Mucosa of rectum (tissue), 2 donors: ENCODE data around the gene ARHGAP15.

Source experiments
- H3K27ac ChIP-seq, 2 donors: one replicate each; pipeline ENCODE4 v1.7.0; 2013; ENCODE audit warnings: inconsistent platforms in 2 of 2, low read depth in 2 of 2, low read length in 2 of 2
- H3K27me3 ChIP-seq, 2 donors: one replicate each; pipeline ENCODE4 v1.7.0; 2013; ENCODE audit warnings: low read length in 2 of 2; ENCODE audit not compliant: control insufficient read depth in 2 of 2, insufficient read depth in 2 of 2
- H3K36me3 ChIP-seq, 2 donors: one replicate each; pipeline ENCODE4 v1.7.0; 2013; ENCODE audit warnings: low read length in 2 of 2; ENCODE audit not compliant: control insufficient read depth in 2 of 2, insufficient read depth in 2 of 2
- H3K4me1 ChIP-seq, 2 donors: one replicate each; pipeline ENCODE4 v1.7.0; 2013; ENCODE audit warnings: low read length in 2 of 2, mild to moderate bottlenecking in 1 of 2; ENCODE audit not compliant: control insufficient read depth in 2 of 2, insufficient read depth in 2 of 2
- H3K4me3 ChIP-seq, 2 donors: one replicate each; pipeline ENCODE4 v1.7.0; 2013; ENCODE audit warnings: low read length in 2 of 2
- H3K9ac ChIP-seq, 2 donors: one replicate each; pipeline ENCODE4 v1.7.0; 2013; ENCODE audit warnings: low read length in 2 of 2, low read depth in 1 of 2, mild to moderate bottlenecking in 1 of 2
- H3K9me3 ChIP-seq, 2 donors: one replicate each; pipeline ENCODE4 v1.7.0; 2013; ENCODE audit warnings: low read length in 2 of 2; ENCODE audit not compliant: control insufficient read depth in 2 of 2
- donor health status: healthy.
- donor health status: Normal muscosa, but diverticular disease.

The ARHGAP15 gene

GRCh38 chr2:143382573-143382972 is 253.4 kb downstream of the ARHGAP15 start:
- no peaks in the 10 kb centered on the region for H3K4me1 ChIP-seq
- H3K9me3 ChIP-seq = no peaks in the 10 kb centered on the region
- H3K27ac ChIP-seq = no peak overlapping the region
- H3K27me3 ChIP-seq = no peaks in the 10 kb centered on the region
- H3K36me3 ChIP-seq = no peaks in the 10 kb centered on the region
- H3K9ac ChIP-seq = no peak overlapping the region
- H3K4me3 ChIP-seq = no peak overlapping the region

- H3K27ac ChIP-seq = no peak overlapping the region
- no peak overlapping the region for H3K9ac ChIP-seq
- H3K9me3 ChIP-seq = no peaks in the 10 kb centered on the region
- no peaks in the 10 kb centered on the region for H3K36me3 ChIP-seq
- H3K4me3 ChIP-seq = no peak overlapping the region
- no peaks in the 10 kb centered on the region for H3K4me1 ChIP-seq
- no peaks in the 10 kb centered on the region for H3K27me3 ChIP-seq
Measured at GRCh38 chr2:143383016-143383415, 253.8 kb downstream of the ARHGAP15 start.

GRCh38 chr2:143384111-143384510 is 254.9 kb downstream of the ARHGAP15 start:
- H3K36me3 ChIP-seq = no peaks in the 10 kb centered on the region
- H3K27me3 ChIP-seq = no peaks in the 10 kb centered on the region
- no peaks in the 10 kb centered on the region for H3K4me1 ChIP-seq
- H3K27ac ChIP-seq = no peak overlapping the region
- no peak overlapping the region for H3K9ac ChIP-seq
- H3K9me3 ChIP-seq = no peaks in the 10 kb centered on the region
- H3K4me3 ChIP-seq = no peak overlapping the region

GRCh38 chr2:143390171-143390570 is 261.0 kb downstream of the ARHGAP15 start:
- H3K27me3 ChIP-seq = no peaks in the 10 kb centered on the region
- H3K4me3 ChIP-seq = no peak overlapping the region
- H3K9me3 ChIP-seq = no peaks in the 10 kb centered on the region
- H3K36me3 ChIP-seq = no peaks in the 10 kb centered on the region
- no peak overlapping the region for H3K9ac ChIP-seq
- no peak overlapping the region for H3K27ac ChIP-seq
- no peaks in the 10 kb centered on the region for H3K4me1 ChIP-seq

- Histone ChIP-seq H3K4me1 (no peaks in the 10 kb centered on the region), H3K9ac (no peak overlapping the region), H3K36me3 (no peaks in the 10 kb centered on the region), H3K27me3 (no peaks in the 10 kb centered on the region), H3K9me3 (no peaks in the 10 kb centered on the region), H3K27ac (no peak overlapping the region), H3K4me3 (no peak overlapping the region)
Measured at GRCh38 chr2:143392358-143392757, 263.1 kb downstream of the ARHGAP15 start.

GRCh38 chr2:143394062-143394461 is 264.8 kb downstream of the ARHGAP15 start:
- no peaks in the 10 kb centered on the region for H3K36me3 ChIP-seq
- H3K27me3 ChIP-seq = no peaks in the 10 kb centered on the region
- H3K27ac ChIP-seq = no peak overlapping the region
- H3K4me3 ChIP-seq = no peak overlapping the region
- no peaks in the 10 kb centered on the region for H3K9me3 ChIP-seq
- H3K4me1 ChIP-seq = no peaks in the 10 kb centered on the region
- no peak overlapping the region for H3K9ac ChIP-seq

GRCh38 chr2:143397884-143398614 is 268.8 kb downstream of the ARHGAP15 start:
- Histone ChIP-seq H3K36me3 (no peaks in the 10 kb centered on the region), H3K4me3 (no peak overlapping the region), H3K9me3 (no peaks in the 10 kb centered on the region), H3K27ac (no peak overlapping the region), H3K27me3 (no peaks in the 10 kb centered on the region), H3K9ac (no peak overlapping the region), H3K4me1 (no peaks in the 10 kb centered on the region)

- Histone ChIP-seq H3K4me3 (no peak overlapping the region), H3K4me1 (no peaks in the 10 kb centered on the region), H3K27ac (no peak overlapping the region), H3K9me3 (no peaks in the 10 kb centered on the region), H3K9ac (no peak overlapping the region), H3K36me3 (no peaks in the 10 kb centered on the region), H3K27me3 (no peaks in the 10 kb centered on the region)
Measured at GRCh38 chr2:143398781-143399180, 269.6 kb downstream of the ARHGAP15 start.

- Histone ChIP-seq H3K27ac (no peak overlapping the region), H3K9me3 (no peaks in the 10 kb centered on the region), H3K4me1 (no peaks in the 10 kb centered on the region), H3K27me3 (no peaks in the 10 kb centered on the region), H3K9ac (no peak overlapping the region), H3K36me3 (no peaks in the 10 kb centered on the region), H3K4me3 (no peak overlapping the region)
Measured at GRCh38 chr2:143399631-143400069, 270.4 kb downstream of the ARHGAP15 start.

- H3K27ac ChIP-seq = no peak overlapping the region
- H3K4me3 ChIP-seq = no peak overlapping the region
- H3K36me3 ChIP-seq = no peaks in the 10 kb centered on the region
- H3K4me1 ChIP-seq = no peaks in the 10 kb centered on the region
- H3K9ac ChIP-seq = no peak overlapping the region
- H3K27me3 ChIP-seq = no peaks in the 10 kb centered on the region
- H3K9me3 ChIP-seq = no peaks in the 10 kb centered on the region
Measured at GRCh38 chr2:143401861-143402260, 272.6 kb downstream of the ARHGAP15 start.
